ENCODE measurements around the gene NCKAP5. TPM values are rescaled to one million over a fixed set of nuclear protein-coding genes. Genes with fewer than 3 reads are reported as not detected.
A peak's percentile ranks its signal among the peaks of the same experiment; 100 is the strongest.

The NCKAP5 gene
- polyA plus RNA-seq, 1 experiment: 16.6 TPM

DNA sequence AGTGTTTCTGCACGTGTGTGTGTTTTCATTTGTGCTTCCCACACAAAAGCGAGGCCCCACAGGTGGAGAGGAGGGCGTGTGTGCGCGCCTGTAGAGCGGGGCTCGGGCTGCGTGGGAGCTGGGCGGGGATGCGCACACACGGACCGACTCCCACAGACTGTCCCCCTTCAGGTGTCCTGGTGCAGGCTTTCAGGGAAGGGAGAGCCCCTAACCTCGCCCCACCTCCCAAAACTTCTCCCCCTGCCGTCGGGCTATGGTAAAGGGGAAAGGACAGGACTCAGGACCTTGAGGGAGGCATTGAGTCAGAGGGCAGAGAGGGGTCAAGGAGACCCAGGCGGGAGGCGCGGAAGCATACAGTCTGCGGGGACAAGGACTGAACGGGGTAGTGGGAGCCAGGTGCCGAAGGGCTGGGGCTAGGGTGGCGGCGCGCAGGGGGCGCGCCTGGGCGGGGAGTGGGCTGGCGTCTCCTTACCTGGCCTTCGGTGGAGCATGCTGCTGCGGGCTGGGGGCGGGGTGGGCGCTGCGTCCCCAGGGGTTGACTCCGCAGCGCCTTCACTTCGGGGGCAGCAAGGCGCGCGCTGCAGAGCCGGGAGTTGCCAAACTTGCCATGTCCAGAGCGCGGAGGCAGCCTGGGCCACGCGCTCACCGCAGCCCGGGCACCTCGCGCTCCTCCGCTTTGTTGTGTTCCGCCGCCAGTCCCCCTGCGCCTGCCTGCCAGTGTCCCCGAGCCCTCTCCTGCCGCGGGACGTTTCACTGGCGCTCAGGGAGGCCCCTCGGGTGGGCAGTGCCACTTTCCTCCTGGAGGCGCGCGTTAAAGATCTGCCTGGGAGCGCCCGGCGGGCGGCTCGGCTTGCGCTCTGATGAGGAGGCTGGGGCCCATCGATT lies 302.0 kb downstream of the NCKAP5 start:
- ChIA-PET CTCF (interaction anchor here (0.6 to 1.5 kb wide), 7 partner anchors 13 to 688 kb away, joined by 3 to 10 read pairs (median 5); partner anchors contain the start of gene NCKAP5), POLR2A (interaction anchor here (0.6 kb wide), 1 partner anchor 52 kb away, joined by 5 read pairs; no protein-coding TSS in a partner anchor)
- no peaks in the 10 kb centered on the region for H3K27me3 ChIP-seq (ENCODE audit: control insufficient read depth, insufficient read depth, low read length)
- no peaks in the 10 kb centered on the region; the same call in 1 of the 2 replicates for H3K9me3 ChIP-seq (ENCODE audit: control insufficient read depth, insufficient read depth, low read length)
- DNase-seq (ENCODE audit: low read depth, low spot score): no peak
- H3K27ac ChIP-seq (ENCODE audit: low read depth, low read length): peak overlapping the region; percentile 33
- TF ChIP-seq, protein P1, sequence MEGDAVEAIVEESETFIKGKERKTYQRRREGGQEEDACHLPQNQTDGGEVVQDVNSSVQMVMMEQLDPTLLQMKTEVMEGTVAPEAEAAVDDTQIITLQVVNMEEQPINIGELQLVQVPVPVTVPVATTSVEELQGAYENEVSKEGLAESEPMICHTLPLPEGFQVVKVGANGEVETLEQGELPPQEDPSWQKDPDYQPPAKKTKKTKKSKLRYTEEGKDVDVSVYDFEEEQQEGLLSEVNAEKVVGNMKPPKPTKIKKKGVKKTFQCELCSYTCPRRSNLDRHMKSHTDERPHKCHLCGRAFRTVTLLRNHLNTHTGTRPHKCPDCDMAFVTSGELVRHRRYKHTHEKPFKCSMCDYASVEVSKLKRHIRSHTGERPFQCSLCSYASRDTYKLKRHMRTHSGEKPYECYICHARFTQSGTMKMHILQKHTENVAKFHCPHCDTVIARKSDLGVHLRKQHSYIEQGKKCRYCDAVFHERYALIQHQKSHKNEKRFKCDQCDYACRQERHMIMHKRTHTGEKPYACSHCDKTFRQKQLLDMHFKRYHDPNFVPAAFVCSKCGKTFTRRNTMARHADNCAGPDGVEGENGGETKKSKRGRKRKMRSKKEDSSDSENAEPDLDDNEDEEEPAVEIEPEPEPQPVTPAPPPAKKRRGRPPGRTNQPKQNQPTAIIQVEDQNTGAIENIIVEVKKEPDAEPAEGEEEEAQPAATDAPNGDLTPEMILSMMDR (IDR thresholded peaks at IDR 0.05; ENCODE audit: low read depth, low read length): peak; percentile 49
- peak overlapping the region; percentile 74 for H3K4me3 ChIP-seq (ENCODE audit: low read depth, low read length)

DNA sequence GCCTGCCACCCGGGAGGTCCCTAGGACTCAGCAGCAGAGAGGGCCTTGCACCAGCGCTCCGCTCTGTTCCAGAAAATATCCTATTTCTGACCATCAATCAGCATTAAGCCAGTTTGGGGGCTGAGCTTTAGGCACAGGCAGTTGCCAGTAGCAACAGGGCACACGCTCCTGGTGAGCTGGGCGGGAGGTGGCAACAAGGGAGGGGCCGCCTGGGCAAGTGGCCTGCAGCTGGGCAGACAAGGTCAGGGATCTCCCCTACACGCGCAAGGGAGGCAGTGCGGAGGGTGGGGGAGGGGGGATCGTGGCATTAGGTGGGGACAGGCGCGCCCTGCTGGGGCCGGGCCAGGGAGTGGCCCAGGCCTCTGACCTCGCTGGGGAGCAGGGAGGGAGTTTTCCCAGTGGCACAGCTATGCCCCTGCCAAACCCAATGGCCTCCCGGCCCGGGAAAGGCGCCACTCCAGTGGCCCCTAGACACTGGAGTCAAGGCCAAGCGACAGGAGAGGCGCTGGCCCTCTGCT lies 302.8 kb downstream of the NCKAP5 start:
- CTCF ChIA-PET: interaction anchor here (0.6 kb wide), 1 partner anchor 687 kb away, joined by 3 read pairs; no protein-coding TSS in a partner anchor
- TF ChIP-seq, protein P1 (IDR thresholded peaks at IDR 0.05; ENCODE audit: low read depth, low read length): no peak

DNA sequence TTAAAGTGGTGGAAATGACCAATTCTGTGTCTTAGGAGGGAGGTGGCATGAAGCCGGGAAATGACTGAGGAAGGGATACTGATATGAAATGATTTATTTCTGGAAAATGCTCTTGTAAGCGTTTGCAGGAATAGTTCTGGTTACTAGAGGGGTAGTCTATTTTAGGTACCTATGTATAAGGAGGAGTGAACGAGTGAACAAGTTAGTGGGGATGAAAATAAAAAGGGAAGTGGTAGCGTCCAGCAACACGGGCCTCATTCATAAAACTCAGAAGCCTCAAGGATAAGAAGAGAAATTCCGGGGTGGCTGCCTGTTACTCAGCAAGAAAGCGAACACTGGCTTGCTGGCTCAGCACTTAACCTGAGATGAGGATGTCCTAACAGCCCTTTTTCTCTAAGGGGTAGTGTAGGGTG lies 303.3 kb downstream of the NCKAP5 start:
- Histone ChIP-seq H3K27ac (ENCODE audit: low read depth, low read length) (no peak overlapping the region), H3K4me3 (ENCODE audit: low read depth, low read length) (peak overlapping the region; percentile 74), H3K9me3 (ENCODE audit: control insufficient read depth, insufficient read depth, low read length) (no peaks in the 10 kb centered on the region; the same call in 1 of the 2 replicates), H3K27me3 (ENCODE audit: control insufficient read depth, insufficient read depth, low read length) (no peaks in the 10 kb centered on the region)
- ChIA-PET POLR2A (interaction anchor here (0.6 kb wide), 1 partner anchor 44 kb away, joined by 4 read pairs; no protein-coding TSS in a partner anchor), CTCF (interaction anchor here (0.6 to 4.4 kb wide), 3 partner anchors 296 to 579 kb away, joined by 3 to 26 read pairs (median 17); no protein-coding TSS in a partner anchor)
- TF ChIP-seq, protein P1 (IDR thresholded peaks at IDR 0.05; ENCODE audit: low read depth, low read length): no peak
- no peak for DNase-seq (ENCODE audit: low read depth, low spot score)

More for the DNA sequence above, 302.8 kb downstream of the NCKAP5 start:
- POLR2A ChIA-PET: interaction anchor here (0.6 kb wide), 1 partner anchor 44 kb away, joined by 4 read pairs; no protein-coding TSS in a partner anchor
- no peak for DNase-seq (ENCODE audit: low read depth, low spot score)
- Histone ChIP-seq H3K27ac (ENCODE audit: low read depth, low read length) (peak overlapping the region; percentile 53), H3K27me3 (ENCODE audit: control insufficient read depth, insufficient read depth, low read length) (no peaks in the 10 kb centered on the region), H3K9me3 (ENCODE audit: control insufficient read depth, insufficient read depth, low read length) (no peaks in the 10 kb centered on the region; the same call in 1 of the 2 replicates), H3K4me3 (ENCODE audit: low read depth, low read length) (peak overlapping the region; percentile 74)

DNA sequence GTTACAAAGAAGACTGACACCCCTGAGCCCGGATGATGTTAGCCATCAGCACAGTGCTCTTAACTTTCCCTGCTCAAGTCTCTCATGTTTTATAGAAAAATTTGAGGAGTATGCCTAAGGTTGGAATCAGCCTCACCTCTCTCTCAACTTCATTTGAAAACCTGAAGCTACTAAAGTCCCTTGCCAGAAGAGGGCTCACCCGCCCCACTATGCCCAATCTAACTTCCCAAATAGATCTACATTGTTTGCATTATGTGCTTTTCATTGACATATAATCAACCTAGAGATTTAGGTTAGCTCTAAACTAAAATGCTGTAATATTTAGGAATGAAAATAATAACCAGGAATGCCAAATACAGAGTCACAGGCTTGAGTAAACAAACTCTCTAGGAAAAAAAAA lies 305.4 kb downstream of the NCKAP5 start:
- ChIA-PET POLR2A (interaction anchor here (0.7 to 1.7 kb wide), 3 partner anchors 71 to 581 kb away, joined by 3 to 8 read pairs (median 5); no protein-coding TSS in a partner anchor), CTCF (interaction anchor here (0.6 to 4.4 kb wide), 13 partner anchors 15 to 856 kb away, joined by 3 to 26 read pairs (median 4); no protein-coding TSS in a partner anchor)
- no peaks in the 10 kb centered on the region for H3K27me3 ChIP-seq (ENCODE audit: control insufficient read depth, insufficient read depth, low read length)
- H3K4me3 ChIP-seq (ENCODE audit: low read depth, low read length): no peak overlapping the region
- no peak overlapping the region for H3K27ac ChIP-seq (ENCODE audit: low read depth, low read length)
- no peak for DNase-seq (ENCODE audit: low read depth, low spot score)
- TF ChIP-seq, protein P1 (IDR thresholded peaks at IDR 0.05; ENCODE audit: low read depth, low read length): peak; percentile 48
- H3K9me3 ChIP-seq (ENCODE audit: control insufficient read depth, insufficient read depth, low read length): no peaks in the 10 kb centered on the region; the same call in 1 of the 2 replicates

Data from AG04450 (cell line).